PC-9 (cell line): ENCODE measurements around the gene HPCAL1. TPM values are rescaled to one million over a fixed set of nuclear protein-coding genes. Genes with fewer than 3 reads are reported as not detected.

Source experiments
- BruUV-seq: library from RNA; stranded (reverse); fragments of 400-500 nt; replicated peaks from 2 replicates; lab custom pipeline; 2021; lab: Mats Ljungman, UMichigan
- CTCF ChIA-PET: fragments of 300-600 bp; sonication (Branson Sonifier 250); formaldehyde crosslinking; loops from one replicate; lab custom pipeline; 2022; ENCODE audit warnings: antibody characterized with exemption; lab: Charles Lee
- POLR2A ChIA-PET: fragments of 300-600 bp; sonication (Branson Sonifier 250); formaldehyde crosslinking; loops from one replicate; lab custom pipeline; 2022; ENCODE audit warnings: antibody characterized with exemption; ENCODE audit not compliant: unreplicated experiment; lab: Charles Lee
- DNase-seq, 2 experiments: peaks; one replicate each; pipeline versions ENCODE4 v3.0.0 to v3.0.0-alpha.2; 2015 to 2022; ENCODE audit warnings: mixed read lengths in 1 of 2
- H2AFZ ChIP-seq: fragments of 200-600 bp; sonication (generic); 2 replicates; pipeline ENCODE4 v1.8.1; 2017; ENCODE audit warnings: antibody characterized with exemption
- H3F3A ChIP-seq: fragments of 200-600 bp; sonication (generic); 2 replicates; pipeline ENCODE4 v1.8.1; 2017; ENCODE audit warnings: antibody characterized with exemption, mild to moderate bottlenecking, low read depth; ENCODE audit not compliant: insufficient read depth
- H3K27ac ChIP-seq: fragments of 200-600 bp; sonication (generic); 2 replicates; pipeline ENCODE4 v1.6.1; 2016; ENCODE audit warnings: mixed run types
- H3K27me3 ChIP-seq: fragments of 200-600 bp; sonication (generic); 2 replicates; pipeline ENCODE4 v1.6.1; 2016; ENCODE audit warnings: low read depth, mixed run types; ENCODE audit not compliant: insufficient read depth
- H3K36me3 ChIP-seq: fragments of 200-600 bp; sonication (generic); 2 replicates; pipeline ENCODE4 v1.6.1; 2016; ENCODE audit warnings: low read depth, mixed run types
- H3K4me1 ChIP-seq: fragments of 200-600 bp; sonication (generic); replicated peaks from 2 replicates; pipeline ENCODE4 v1.6.1; 2016; ENCODE audit warnings: mixed run types; ENCODE audit not compliant: insufficient read depth
- H3K4me2 ChIP-seq: fragments of 200-600 bp; sonication (generic); 2 replicates; pipeline ENCODE4 v1.6.1; 2017; ENCODE audit warnings: mixed run types
- H3K4me3 ChIP-seq: fragments of 200-600 bp; sonication (generic); 2 replicates; pipeline ENCODE4 v1.6.1; 2016; ENCODE audit warnings: mixed run types
- H3K79me2 ChIP-seq: fragments of 200-600 bp; sonication (generic); 2 replicates; pipeline ENCODE4 v1.6.1; 2017; ENCODE audit warnings: low read depth, mixed run types
- H3K9me2 ChIP-seq: fragments of 200-600 bp; sonication (generic); 2 replicates; pipeline ENCODE4 v1.8.1; 2017; ENCODE audit warnings: mild to moderate bottlenecking; ENCODE audit not compliant: insufficient read depth
- H3K9me3 ChIP-seq: fragments of 200-600 bp; sonication (generic); 2 replicates; pipeline ENCODE4 v1.8.1; 2016; ENCODE audit warnings: low read depth; ENCODE audit not compliant: insufficient read depth
- H4K20me1 ChIP-seq: fragments of 200-600 bp; sonication (generic); 2 replicates; pipeline ENCODE4 v1.8.1; 2017; ENCODE audit not compliant: insufficient read depth
- EZH2 ChIP-seq: fragments of 200-600 bp; sonication (generic); IDR thresholded peaks from 2 replicates; pipeline ENCODE4 v1.8.0; 2017; ENCODE audit warnings: antibody characterized with exemption, low read depth
- intact Hi-C: fragments of 100-400 bp; cut with micrococcal nuclease; formaldehyde crosslinking; loops from one replicate; pipeline ENCODE4 v1.10.0; 2022; ENCODE audit not compliant: unreplicated experiment
- total RNA-seq: library from RNA; stranded (reverse); gene quantifications from 2 replicates; pipeline ENCODE4 v1.2.3, GENCODE V29; 2021
- TF ChIP-seq, protein P1 (sequence below): fragments of 200-600 bp; sonication (generic); conservative IDR thresholded peaks from 2 replicates; pipeline ENCODE4 v1.6.1; 2017; ENCODE audit warnings: mixed run types, antibody characterized with exemption, mild to moderate bottlenecking, moderate library complexity

Gene HPCAL1
- total RNA-seq, 1 experiment from 2014 or later, result 105 TPM

GRCh38 chr2:10269711-10270610 is 32.7 kb upstream of the HPCAL1 start:
- Histone ChIP-seq H2AFZ (no peak overlapping the region), H3F3A (peaks cover 14% of the 10 kb centered on the region; the same call in 1 of the 2 replicates), H3K36me3 (no peaks in the 10 kb centered on the region), H3K4me2 (peak overlapping the region; percentile 56; the same call in 1 of the 2 replicates), H3K4me3 (no peak overlapping the region), H4K20me1 (no peaks in the 10 kb centered on the region), H3K9me3 (no peaks in the 10 kb centered on the region), H3K9me2 (no peaks in the 10 kb centered on the region), H3K79me2 (no peaks in the 10 kb centered on the region), H3K27me3 (no peaks in the 10 kb centered on the region), H3K27ac (no peak overlapping the region), H3K4me1 (peaks cover 22% of the 10 kb centered on the region)
- POLR2A ChIA-PET, result interaction anchor here (0.6 kb wide), 1 partner anchor 42 kb away, joined by 3 read pairs; no protein-coding TSS in a partner anchor
- no TSS peak for BruUV-seq
- TF ChIP-seq, protein P1, sequence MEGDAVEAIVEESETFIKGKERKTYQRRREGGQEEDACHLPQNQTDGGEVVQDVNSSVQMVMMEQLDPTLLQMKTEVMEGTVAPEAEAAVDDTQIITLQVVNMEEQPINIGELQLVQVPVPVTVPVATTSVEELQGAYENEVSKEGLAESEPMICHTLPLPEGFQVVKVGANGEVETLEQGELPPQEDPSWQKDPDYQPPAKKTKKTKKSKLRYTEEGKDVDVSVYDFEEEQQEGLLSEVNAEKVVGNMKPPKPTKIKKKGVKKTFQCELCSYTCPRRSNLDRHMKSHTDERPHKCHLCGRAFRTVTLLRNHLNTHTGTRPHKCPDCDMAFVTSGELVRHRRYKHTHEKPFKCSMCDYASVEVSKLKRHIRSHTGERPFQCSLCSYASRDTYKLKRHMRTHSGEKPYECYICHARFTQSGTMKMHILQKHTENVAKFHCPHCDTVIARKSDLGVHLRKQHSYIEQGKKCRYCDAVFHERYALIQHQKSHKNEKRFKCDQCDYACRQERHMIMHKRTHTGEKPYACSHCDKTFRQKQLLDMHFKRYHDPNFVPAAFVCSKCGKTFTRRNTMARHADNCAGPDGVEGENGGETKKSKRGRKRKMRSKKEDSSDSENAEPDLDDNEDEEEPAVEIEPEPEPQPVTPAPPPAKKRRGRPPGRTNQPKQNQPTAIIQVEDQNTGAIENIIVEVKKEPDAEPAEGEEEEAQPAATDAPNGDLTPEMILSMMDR, result no peak
- TF ChIP-seq EZH2, result no peak
- intact Hi-C loops, result loop anchor here (1.0 kb wide), 2 partner anchors 139 to 165 kb away; no protein-coding TSS in a partner anchor
- peak in 1 of 2 experiments; percentile 12 for DNase-seq
- CTCF ChIA-PET, result interaction anchor here (0.9 to 1.6 kb wide), 4 partner anchors 16 to 165 kb away, joined by 3 to 8 read pairs (median 3); no protein-coding TSS in a partner anchor

GRCh38 chr2:10271509-10271908 is 31.2 kb upstream of the HPCAL1 start:
- ChIA-PET CTCF (interaction anchor here (0.9 to 1.6 kb wide), 2 partner anchors 15 to 137 kb away, joined by 3 to 4 read pairs; no protein-coding TSS in a partner anchor), POLR2A (interaction anchor here (0.5 kb wide), 1 partner anchor 31 kb away, joined by 3 read pairs; no protein-coding TSS in a partner anchor)
- DNase-seq, result no peak
- Histone ChIP-seq H4K20me1 (no peaks in the 10 kb centered on the region), H3K9me2 (no peaks in the 10 kb centered on the region), H3F3A (peaks cover 14% of the 10 kb centered on the region; the same call in 1 of the 2 replicates), H2AFZ (no peak overlapping the region), H3K4me3 (no peak overlapping the region), H3K4me2 (peak overlapping the region; percentile 56; the same call in 1 of the 2 replicates), H3K36me3 (no peaks in the 10 kb centered on the region), H3K4me1 (peaks cover 22% of the 10 kb centered on the region), H3K27me3 (no peaks in the 10 kb centered on the region), H3K27ac (no peak overlapping the region), H3K9me3 (no peaks in the 10 kb centered on the region), H3K79me2 (no peaks in the 10 kb centered on the region)
- no TSS peak for BruUV-seq
- TF ChIP-seq, protein P1, result no peak
- TF ChIP-seq EZH2, result no peak
- intact Hi-C loops, result no loop called here

DNA sequence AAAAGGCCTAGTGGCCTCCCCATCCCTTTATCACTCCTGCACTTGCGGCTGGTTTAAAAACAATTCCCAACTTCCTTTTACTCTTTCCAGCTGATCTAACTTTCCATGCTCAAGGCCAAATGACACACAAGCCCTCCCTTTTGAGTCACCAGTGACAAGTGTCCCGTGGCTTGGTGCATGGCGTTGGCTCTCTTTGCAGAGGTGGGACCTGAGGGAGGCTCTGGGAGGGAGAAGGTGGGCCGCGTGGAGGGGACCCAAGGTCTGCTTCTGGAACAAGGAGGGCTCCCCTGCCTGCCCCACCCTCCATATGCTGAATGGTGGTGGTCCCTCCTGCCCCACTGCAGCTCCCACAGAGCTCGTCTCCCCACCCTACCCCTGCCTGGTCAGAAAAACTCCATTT is 30.8 kb upstream of the HPCAL1 start:
- TF ChIP-seq EZH2, result no peak
- TF ChIP-seq, protein P1, result no peak
- Histone ChIP-seq H3K79me2 (no peaks in the 10 kb centered on the region), H3K4me1 (peaks cover 22% of the 10 kb centered on the region), H3K4me3 (no peak overlapping the region), H3K27me3 (no peaks in the 10 kb centered on the region), H3K4me2 (no peak overlapping the region), H3K27ac (no peak overlapping the region), H3K9me3 (no peaks in the 10 kb centered on the region), H4K20me1 (no peaks in the 10 kb centered on the region), H3K36me3 (no peaks in the 10 kb centered on the region), H3K9me2 (no peaks in the 10 kb centered on the region), H2AFZ (no peak overlapping the region), H3F3A (peaks cover 14% of the 10 kb centered on the region; the same call in 1 of the 2 replicates)
- intact Hi-C loops, result no loop called here
- BruUV-seq, result no TSS peak
- DNase-seq, result no peak
- ChIA-PET POLR2A (no interaction called here), CTCF (no interaction called here)
